ENCODE data around the gene CD99. TPM values are rescaled to one million over a fixed set of nuclear protein-coding genes. Genes with fewer than 3 reads are reported as not detected.
A peak's percentile ranks its signal among the peaks of the same experiment; 100 is the strongest.

Gene CD99, protein sequence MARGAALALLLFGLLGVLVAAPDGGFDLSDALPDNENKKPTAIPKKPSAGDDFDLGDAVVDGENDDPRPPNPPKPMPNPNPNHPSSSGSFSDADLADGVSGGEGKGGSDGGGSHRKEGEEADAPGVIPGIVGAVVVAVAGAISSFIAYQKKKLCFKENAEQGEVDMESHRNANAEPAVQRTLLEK
- total RNA-seq (2016; rRNA removed; fragmentation: Illumina TruSeq; extraction: Trizol) (57.9 and 111 TPM in 2 replicates), polyA plus RNA-seq (2011; rRNA removed) (77.7 and 78.8 TPM in 2 replicates), polyA minus RNA-seq (2011; rRNA and poly(A)+ RNA removed; ENCODE audit: low replicate concordance) (27.9 and 30.5 TPM in 2 replicates), Bru-seq, nascent RNA (percentile 78 among the genes with signal in this experiment), BruChase-seq, experiment 1, labeled RNA remaining after a 6-hour chase (percentile 78 among the genes with signal in this experiment), BruChase-seq, experiment 2, labeled RNA remaining after a 2-hour chase (percentile 80 among the genes with signal in this experiment)
- 64.5 and 76.9 TPM in 2 replicates for total RNA-seq (2016; cell fraction: cytosol; rRNA removed; fragmentation: Illumina TruSeq; extraction: Trizol; ENCODE audit: low read depth)
- total RNA-seq (2016; cell fraction: insoluble cytoplasmic fraction; rRNA removed; fragmentation: Illumina TruSeq; extraction: Trizol), result 52.0 and 103 TPM in 2 replicates
- total RNA-seq (2016; cell fraction: membrane; rRNA removed; fragmentation: Illumina TruSeq; extraction: Trizol), result 78.1 and 98.3 TPM in 2 replicates
- total RNA-seq (2016; cell fraction: nucleus; rRNA removed; fragmentation: Illumina TruSeq; extraction: Trizol), result 96.6 and 113 TPM in 2 replicates
- polyA plus RNA-seq (2011; cell fraction: cytosol; rRNA removed), result 125 and 154 TPM in 2 replicates
- polyA plus RNA-seq (2011; cell fraction: nucleus; rRNA removed), result 95.3 and 97.6 TPM in 2 replicates
- 165 and 308 TPM in 2 replicates for polyA plus RNA-seq (2012)
- 210 and 248 TPM in 2 replicates for polyA plus RNA-seq (2016; cell fraction: cytosol; fragmentation: Illumina TruSeq; extraction: Trizol; ENCODE audit: low read depth)
- polyA plus RNA-seq (2016; cell fraction: insoluble cytoplasmic fraction; fragmentation: Illumina TruSeq; extraction: Trizol; ENCODE audit: low read depth), result 125 and 147 TPM in 2 replicates
- polyA plus RNA-seq (2016; cell fraction: membrane; fragmentation: Illumina TruSeq; extraction: Trizol; ENCODE audit: low read depth), result 191 and 218 TPM in 2 replicates
- 304 and 330 TPM in 2 replicates for polyA plus RNA-seq (2016; cell fraction: nucleus; fragmentation: Illumina TruSeq; extraction: Trizol; ENCODE audit: insufficient read depth, low read depth)
- 59.3 and 60.8 TPM in 2 replicates for polyA minus RNA-seq (2011; cell fraction: cytosol; rRNA and poly(A)+ RNA removed)
- polyA minus RNA-seq (2011; cell fraction: nucleus; rRNA and poly(A)+ RNA removed), result 32.6 TPM in 2 replicates
- long read RNA-seq, experiment 1, transcript CD99-205 (10 exons, 1,291 nt), result major isoform, 299 of 387 reads
- long read RNA-seq, experiment 1, transcript CD99-212 (10 exons, 1,089 nt), result minor isoform, 35 of 387 reads
- long read RNA-seq, experiment 1, partial matches to known transcripts, result 21 of 387 reads
- long read RNA-seq, experiment 1, other reads (novel, unspliced or antisense), result 28 of 387 reads
- long read RNA-seq, experiment 2, transcript CD99-205 (10 exons, 1,291 nt), result major isoform, 345 of 502 reads
- long read RNA-seq, experiment 2, transcript CD99-204 (9 exons, 892 nt), result minor isoform, 8 of 502 reads
- long read RNA-seq, experiment 2, transcript CD99-212 (10 exons, 1,089 nt), result minor isoform, 37 of 502 reads
- long read RNA-seq, experiment 2, partial matches to known transcripts, result 73 of 502 reads
- long read RNA-seq, experiment 2, other reads (novel, unspliced or antisense), result 36 of 502 reads

DNA sequence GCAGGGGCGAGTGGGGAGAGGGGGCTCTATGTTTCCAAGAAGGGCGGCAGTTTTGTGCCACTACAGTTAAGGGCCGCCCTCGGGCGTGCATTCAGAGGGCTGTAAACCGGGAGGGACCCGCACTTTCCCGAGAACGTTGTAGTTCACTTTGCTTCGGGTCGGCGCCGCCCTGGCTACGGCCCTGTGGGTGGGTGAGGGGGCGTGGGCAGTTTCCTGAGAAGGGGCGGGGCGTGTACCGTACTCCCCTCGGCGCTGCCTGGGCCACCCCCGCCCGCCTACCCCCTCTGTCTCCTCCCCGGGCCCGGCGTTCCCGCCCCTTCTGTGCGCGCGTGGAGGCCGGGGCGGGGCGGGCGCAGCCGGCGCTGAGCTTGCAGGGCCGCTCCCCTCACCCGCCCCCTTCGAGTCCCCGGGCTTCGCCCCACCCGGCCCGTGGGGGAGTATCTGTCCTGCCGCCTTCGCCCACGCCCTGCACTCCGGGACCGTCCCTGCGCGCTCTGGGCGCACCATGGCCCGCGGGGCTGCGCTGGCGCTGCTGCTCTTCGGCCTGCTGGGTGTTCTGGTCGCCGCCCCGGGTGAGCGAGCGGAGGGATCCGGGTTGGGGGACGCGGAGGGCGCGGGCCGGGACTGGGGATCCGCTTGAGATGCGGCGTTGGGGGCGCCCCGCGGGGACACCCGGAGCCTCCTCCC is at the start of gene CD99:
Gene CD99 (plus strand): TSS at position 440 of the 687 bp plus-strand sequence. CDS start 66 bp downstream, at position 506.
- peaks cover 53% of the 10 kb centered on the region for H3K4me1 ChIP-seq (ENCODE audit: insufficient read depth, low read length)
- POLR2A ChIA-PET, result no interaction called here
- TF ChIP-seq KDM2A (CRISPR knock-in tag; IDR thresholded peaks at IDR 0.05; ENCODE audit: borderline replicate concordance, low read depth), result peak; percentile 80; the same call in 1 of the 2 replicates
- TF ChIP-seq RNF2 (conservative IDR thresholded peaks at IDR 0.05; ENCODE audit: low read depth), result no peak
- TF ChIP-seq, protein P1, sequence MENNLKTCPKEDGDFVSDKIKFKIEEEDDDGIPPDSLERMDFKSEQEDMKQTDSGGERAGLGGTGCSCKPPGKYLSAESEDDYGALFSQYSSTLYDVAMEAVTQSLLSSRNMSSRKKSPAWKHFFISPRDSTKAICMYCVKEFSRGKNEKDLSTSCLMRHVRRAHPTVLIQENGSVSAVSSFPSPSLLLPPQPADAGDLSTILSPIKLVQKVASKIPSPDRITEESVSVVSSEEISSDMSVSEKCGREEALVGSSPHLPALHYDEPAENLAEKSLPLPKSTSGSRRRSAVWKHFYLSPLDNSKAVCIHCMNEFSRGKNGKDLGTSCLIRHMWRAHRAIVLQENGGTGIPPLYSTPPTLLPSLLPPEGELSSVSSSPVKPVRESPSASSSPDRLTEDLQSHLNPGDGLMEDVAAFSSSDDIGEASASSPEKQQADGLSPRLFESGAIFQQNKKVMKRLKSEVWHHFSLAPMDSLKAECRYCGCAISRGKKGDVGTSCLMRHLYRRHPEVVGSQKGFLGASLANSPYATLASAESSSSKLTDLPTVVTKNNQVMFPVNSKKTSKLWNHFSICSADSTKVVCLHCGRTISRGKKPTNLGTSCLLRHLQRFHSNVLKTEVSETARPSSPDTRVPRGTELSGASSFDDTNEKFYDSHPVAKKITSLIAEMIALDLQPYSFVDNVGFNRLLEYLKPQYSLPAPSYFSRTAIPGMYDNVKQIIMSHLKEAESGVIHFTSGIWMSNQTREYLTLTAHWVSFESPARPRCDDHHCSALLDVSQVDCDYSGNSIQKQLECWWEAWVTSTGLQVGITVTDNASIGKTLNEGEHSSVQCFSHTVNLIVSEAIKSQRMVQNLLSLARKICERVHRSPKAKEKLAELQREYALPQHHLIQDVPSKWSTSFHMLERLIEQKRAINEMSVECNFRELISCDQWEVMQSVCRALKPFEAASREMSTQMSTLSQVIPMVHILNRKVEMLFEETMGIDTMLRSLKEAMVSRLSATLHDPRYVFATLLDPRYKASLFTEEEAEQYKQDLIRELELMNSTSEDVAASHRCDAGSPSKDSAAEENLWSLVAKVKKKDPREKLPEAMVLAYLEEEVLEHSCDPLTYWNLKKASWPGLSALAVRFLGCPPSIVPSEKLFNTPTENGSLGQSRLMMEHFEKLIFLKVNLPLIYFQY (CRISPR knock-in tag; IDR thresholded peaks at IDR 0.05; ENCODE audit: borderline replicate concordance), result peak; percentile 47; the same call in 1 of the 2 replicates
- no peak for TF ChIP-seq ZFP36 (IDR thresholded peaks at IDR 0.05; ENCODE audit: borderline replicate concordance, low read depth, low read length, partially characterized antibody)
- peak; percentile 53; the same call in 1 of the 2 replicates for TF ChIP-seq GABPB1 (CRISPR knock-in tag; IDR thresholded peaks at IDR 0.05)
- no peak for TF ChIP-seq ZNF124 (CRISPR knock-in tag; IDR thresholded peaks at IDR 0.05)
- 0 out of 2 replicates have a peak, but pooled peaks have one; percentile 47 for TF ChIP-seq CCDC6 (CRISPR knock-in tag; IDR thresholded peaks at IDR 0.05)
- TF ChIP-seq, protein P2, sequence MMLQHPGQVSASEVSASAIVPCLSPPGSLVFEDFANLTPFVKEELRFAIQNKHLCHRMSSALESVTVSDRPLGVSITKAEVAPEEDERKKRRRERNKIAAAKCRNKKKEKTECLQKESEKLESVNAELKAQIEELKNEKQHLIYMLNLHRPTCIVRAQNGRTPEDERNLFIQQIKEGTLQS (CRISPR knock-in tag; IDR thresholded peaks at IDR 0.05), result 0 out of 2 replicates have a peak, but pooled peaks have one; percentile 13
- TF ChIP-seq ISX (CRISPR knock-in tag; conservative IDR thresholded peaks at IDR 0.05), result 0 out of 2 replicates have a peak, but pooled peaks have one; percentile 15
- TF ChIP-seq, protein P3, sequence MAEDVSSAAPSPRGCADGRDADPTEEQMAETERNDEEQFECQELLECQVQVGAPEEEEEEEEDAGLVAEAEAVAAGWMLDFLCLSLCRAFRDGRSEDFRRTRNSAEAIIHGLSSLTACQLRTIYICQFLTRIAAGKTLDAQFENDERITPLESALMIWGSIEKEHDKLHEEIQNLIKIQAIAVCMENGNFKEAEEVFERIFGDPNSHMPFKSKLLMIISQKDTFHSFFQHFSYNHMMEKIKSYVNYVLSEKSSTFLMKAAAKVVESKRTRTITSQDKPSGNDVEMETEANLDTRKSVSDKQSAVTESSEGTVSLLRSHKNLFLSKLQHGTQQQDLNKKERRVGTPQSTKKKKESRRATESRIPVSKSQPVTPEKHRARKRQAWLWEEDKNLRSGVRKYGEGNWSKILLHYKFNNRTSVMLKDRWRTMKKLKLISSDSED (CRISPR knock-in tag; IDR thresholded peaks at IDR 0.05), result no peak

More for the DNA sequence above, at the start of gene CD99:
- Histone ChIP-seq H3K27me3 (ENCODE audit: control insufficient read depth in 1 of 2, insufficient read depth in 2 of 2, low read length in 2 of 2) (no peaks in the 10 kb centered on the region; a peak in 1 of 5 replicates), H3K9me3 (ENCODE audit: low read length) (no peaks in the 10 kb centered on the region), H3K36me3 (replicated peaks in 1 of 2; ENCODE audit: control insufficient read depth in 1 of 2, insufficient read depth in 2 of 2, low read length in 2 of 2) (0 out of 5 replicates have a peak, but pooled peaks cover 0 to under 1% of the 10 kb centered on the region in 2 experiments), H3K9ac (ENCODE audit: insufficient read depth, low read depth, low read length) (peak within 1 kb of the TSS; percentile 88), H3K4me2 (ENCODE audit: low read depth, low read length) (peak within 1 kb of the TSS; percentile 95), H3K4me3 (replicated peaks in 1 of 3; ENCODE audit: insufficient read depth in 1 of 3, low read depth in 2 of 3, low read length in 3 of 3) (peak within 1 kb of the TSS; percentile 87 to 94 (median 91)), H3K27ac (ENCODE audit: extremely low read length, insufficient read depth, low read length) (peak within 1 kb of the TSS; percentile 84), H2AFZ (ENCODE audit: low read length) (no peak within 1 kb of the TSS), H4K20me1 (ENCODE audit: insufficient read depth, low read length) (peaks cover 13% of the 10 kb centered on the region; the same call in 1 of the 2 replicates), H3K79me2 (ENCODE audit: insufficient read depth, low read length) (peaks cover 42% of the 10 kb centered on the region)
- DNase-seq (ENCODE audit: low spot score) (peak; percentile 80), FAIRE-seq (no peak), ATAC-seq (peak; percentile 90)
- no CpG with 5 or more reads among the region's 73 CpGs for WGBS (ENCODE audit: low lambda C conversion rate)
- no TSS peak for BruUV-seq (replicated peaks)
- CTCF ChIA-PET (ENCODE audit: low intra/inter-chr PET ratio, low total read pairs), result no interaction called here
- intact Hi-C loops (cut with micrococcal nuclease; ENCODE audit: unreplicated experiment) (loop anchor here (1.0 kb wide), 1 partner anchor 34 kb away; no protein-coding TSS in a partner anchor), in situ Hi-C loops (cut with HindIII; ENCODE audit: extremely low pct_ligation_motif_present, low pct_unique_long_range_greater_than_20kb) (loop anchor here (5.0 kb wide), 1 partner anchor 34 kb away; no protein-coding TSS in a partner anchor)

Data from HepG2 (cell line).